Stomach (tissue), 9 donors: ENCODE measurements around the gene PRKCE. TPM values are rescaled to one million over a fixed set of nuclear protein-coding genes. Genes with fewer than 3 reads are reported as not detected.

ENCODE experiments used
- DNase-seq, 2 donors: peaks; one replicate each; pipeline versions ENCODE4 v3.0.0 to v3.0.0-alpha.2; 2013 to 2019
- H3K27ac ChIP-seq, 5 donors: fragments of 200-600 bp in 4 of 5; sonication (generic) in 4 of 5; one replicate each; pipeline ENCODE4 v1.5.1; 2013 to 2019; ENCODE audit warnings: mild to moderate bottlenecking in 1 of 5, moderate library complexity in 1 of 5
- H3K27me3 ChIP-seq, 3 donors: fragments of 200-600 bp; sonication (generic); one replicate each; pipeline ENCODE4 v1.5.1; 2017 to 2019; ENCODE audit warnings: mixed run types in 1 of 3
- H3K36me3 ChIP-seq, 4 donors: fragments of 200-600 bp; sonication (generic); 1 replicate in 3 of 4; 2 replicates in 1 of 4; pipeline ENCODE4 v1.5.1; 2016 to 2019
- H3K4me1 ChIP-seq, 4 donors: fragments of 200-600 bp; sonication (generic); one replicate each; pipeline ENCODE4 v1.5.1; 2016 to 2019
- H3K4me3 ChIP-seq, 4 donors: fragments of 200-600 bp; sonication (generic) in 3 of 4; one replicate each; pipeline ENCODE4 v1.5.1; 2016 to 2019; ENCODE audit warnings: mild to moderate bottlenecking in 1 of 4
- H3K9me3 ChIP-seq, 4 donors: fragments of 200-600 bp; sonication (generic); one replicate each; pipeline ENCODE4 v1.5.1; 2016 to 2019
- EP300 ChIP-seq: sonication (generic); formaldehyde crosslinking; IDR thresholded peaks from one replicate; pipeline ENCODE4 v1.6.1; 2017; ENCODE audit warnings: antibody characterized with exemption
- POLR2A ChIP-seq, 4 donors: fragments of 450-650 bp; IDR thresholded peaks; one replicate each; pipeline ENCODE4 v1.6.1; 2016; ENCODE audit warnings: antibody characterized with exemption in 4 of 4, control low read depth in 2 of 4, mild to moderate bottlenecking in 1 of 4, moderate library complexity in 1 of 4
- POLR2AphosphoS5 ChIP-seq, 3 donors: sonication (generic); formaldehyde crosslinking; IDR thresholded peaks; one replicate each; pipeline ENCODE4 v1.6.1; 2016; ENCODE audit warnings: antibody characterized with exemption in 3 of 3
- WGBS, 5 donors: extraction: QIAGEN DNeasy Blood & Tissue Kit in 3 of 5; methylation state at CpG; one replicate each; pipeline versions ENCODE4 v1.1.5 to v1.1.7; 2013 to 2018; 5-methylcytosine and 5-hydroxymethylcytosine counted together
- intact Hi-C: fragments of 100-400 bp; cut with DNase I; formaldehyde crosslinking; loops from one replicate; pipeline ENCODE4 v1.15.1; 2023; ENCODE audit warnings: low total_unique reads
- polyA plus RNA-seq, 3 donors: library from polyadenylated mRNA; stranded (reverse); fragments of 200-250 nt; gene quantifications; one replicate each; pipeline ENCODE4 v1.2.3, GENCODE V29; 2013
- total RNA-seq, 5 donors: library from RNA; depleted of rRNA; stranded (reverse); fragments of >200 nt; gene quantifications; one replicate each; pipeline versions ENCODE4 v1.1.0 to v1.2.3, GENCODE V29; 2014 to 2016
- TF ChIP-seq, protein P1 (sequence below), 7 experiments: fragments of 450-650 bp in 4 of 7; fragments of 200-600 bp in 3 of 7; sonication (generic) in 3 of 7; IDR thresholded peaks; one replicate each; pipeline ENCODE4 v1.5.1; 2016 to 2019; ENCODE audit warnings: antibody characterized with exemption in 7 of 7, control low read depth in 2 of 7, mild to moderate bottlenecking in 1 of 7
- donor health status: healthy with polysubstance abuse.
- donor health status: Bipolar disorder and iron deficiency.
- donor health status: healthy.

PRKCE gene
- total and polyA plus RNA-seq, 8 donors: 2.0 to 92.0 (median 10.0) TPM

DNA sequence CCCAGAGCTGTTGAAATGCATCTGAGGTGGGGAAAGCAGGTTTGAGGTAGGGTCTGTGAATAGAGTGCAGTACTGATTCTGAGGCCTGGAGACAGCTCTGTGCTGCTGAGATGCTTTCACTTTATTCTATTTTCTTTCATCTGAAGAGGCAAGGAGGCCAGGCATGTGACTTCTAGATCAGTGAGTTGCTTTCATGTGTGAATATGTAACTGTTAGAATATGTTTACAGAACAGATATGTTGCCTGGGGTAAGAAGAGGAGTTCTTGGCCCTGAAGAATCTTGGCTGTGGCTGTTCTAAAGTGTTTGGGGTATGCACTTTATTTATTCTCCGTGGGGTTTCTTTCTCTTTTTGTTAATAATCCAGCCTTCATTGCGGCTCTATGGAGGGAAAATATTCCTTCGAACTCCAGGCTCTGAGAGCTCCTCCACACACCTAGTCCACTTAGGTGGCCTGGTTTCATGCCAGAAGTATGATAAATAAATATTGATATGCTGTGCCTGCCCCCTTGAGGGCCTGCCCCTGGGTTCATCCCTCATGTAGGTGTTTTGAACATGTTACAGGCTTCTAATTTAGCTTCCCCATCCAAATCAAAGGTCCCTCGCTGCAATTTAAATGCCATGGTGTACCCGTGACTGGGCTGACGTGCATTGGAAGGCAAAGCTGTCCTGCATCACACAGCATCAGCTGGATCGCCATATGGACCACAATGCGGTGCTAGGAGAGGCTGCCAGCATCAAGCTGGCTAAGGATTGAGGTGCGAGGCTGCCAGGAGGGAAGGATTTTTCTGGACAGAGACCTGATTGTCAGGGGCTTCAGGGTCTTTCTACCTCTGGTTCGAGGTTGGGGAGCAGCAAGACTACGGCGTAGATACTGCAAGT lies 102.9 kb downstream of the PRKCE start:
- Histone ChIP-seq H3K27me3 (no peaks in the 10 kb centered on the region), H3K36me3 (no peaks in the 10 kb centered on the region), H3K4me1 (peaks cover 11 to 30% (median 22%) of the 10 kb centered on the region in 4 donors), H3K9me3 (no peaks in the 10 kb centered on the region), H3K27ac (peak overlapping the region in 1 of 5 donors; percentile 12), H3K4me3 (no peak overlapping the region)
- 76 to 83% (median 76%) methylated on average over 12 of the region's 12 CpGs for WGBS, 5 donors
- intact Hi-C loops: no loop called here
- no peak for DNase-seq
- no peak for TF ChIP-seq EP300
- TF ChIP-seq POLR2AphosphoS5 (IDR thresholded peaks at IDR 0.05): no peak
- no peak for TF ChIP-seq POLR2A (IDR thresholded peaks at IDR 0.05)
- TF ChIP-seq, protein P1, sequence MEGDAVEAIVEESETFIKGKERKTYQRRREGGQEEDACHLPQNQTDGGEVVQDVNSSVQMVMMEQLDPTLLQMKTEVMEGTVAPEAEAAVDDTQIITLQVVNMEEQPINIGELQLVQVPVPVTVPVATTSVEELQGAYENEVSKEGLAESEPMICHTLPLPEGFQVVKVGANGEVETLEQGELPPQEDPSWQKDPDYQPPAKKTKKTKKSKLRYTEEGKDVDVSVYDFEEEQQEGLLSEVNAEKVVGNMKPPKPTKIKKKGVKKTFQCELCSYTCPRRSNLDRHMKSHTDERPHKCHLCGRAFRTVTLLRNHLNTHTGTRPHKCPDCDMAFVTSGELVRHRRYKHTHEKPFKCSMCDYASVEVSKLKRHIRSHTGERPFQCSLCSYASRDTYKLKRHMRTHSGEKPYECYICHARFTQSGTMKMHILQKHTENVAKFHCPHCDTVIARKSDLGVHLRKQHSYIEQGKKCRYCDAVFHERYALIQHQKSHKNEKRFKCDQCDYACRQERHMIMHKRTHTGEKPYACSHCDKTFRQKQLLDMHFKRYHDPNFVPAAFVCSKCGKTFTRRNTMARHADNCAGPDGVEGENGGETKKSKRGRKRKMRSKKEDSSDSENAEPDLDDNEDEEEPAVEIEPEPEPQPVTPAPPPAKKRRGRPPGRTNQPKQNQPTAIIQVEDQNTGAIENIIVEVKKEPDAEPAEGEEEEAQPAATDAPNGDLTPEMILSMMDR (IDR thresholded peaks at IDR 0.05): no peak

DNA sequence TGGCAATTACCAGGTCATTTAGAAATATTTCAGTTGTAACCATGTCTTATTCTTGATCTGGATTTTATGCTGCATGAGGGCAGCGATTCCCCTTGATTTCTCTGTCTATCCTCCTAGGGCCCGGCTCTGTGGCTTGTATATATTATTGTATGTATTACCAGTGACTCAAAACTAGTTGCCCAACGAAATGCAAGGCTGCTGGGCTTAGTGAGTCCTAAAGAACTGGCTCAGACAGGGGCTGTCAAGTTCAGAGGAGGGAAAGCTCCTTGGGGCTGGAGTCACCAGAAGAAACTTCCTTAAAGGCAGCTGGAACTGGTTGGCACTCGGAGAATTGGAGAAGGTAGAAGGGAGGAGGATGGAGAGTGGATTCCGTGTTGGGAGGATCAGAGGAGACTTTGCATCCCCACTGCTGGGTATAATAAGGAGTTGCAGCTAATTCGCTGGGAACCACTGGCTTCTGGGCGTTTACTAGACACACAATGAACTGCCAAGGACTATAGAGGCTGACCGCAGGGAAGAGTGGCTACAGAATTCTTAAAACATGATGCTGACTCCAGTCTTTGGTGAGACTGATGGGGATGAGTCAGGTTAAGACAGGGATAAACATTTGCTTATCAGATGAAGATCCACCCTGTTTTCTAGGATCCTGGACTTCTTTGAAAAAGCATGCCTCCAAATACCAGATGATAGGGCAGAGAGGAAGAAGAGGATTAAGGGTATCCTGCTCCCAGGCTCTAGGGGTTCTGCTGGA lies 104.3 kb downstream of the PRKCE start:
- 84 to 91% (median 85%) methylated on average over 8 of the region's 8 CpGs for WGBS, 5 donors

DNA sequence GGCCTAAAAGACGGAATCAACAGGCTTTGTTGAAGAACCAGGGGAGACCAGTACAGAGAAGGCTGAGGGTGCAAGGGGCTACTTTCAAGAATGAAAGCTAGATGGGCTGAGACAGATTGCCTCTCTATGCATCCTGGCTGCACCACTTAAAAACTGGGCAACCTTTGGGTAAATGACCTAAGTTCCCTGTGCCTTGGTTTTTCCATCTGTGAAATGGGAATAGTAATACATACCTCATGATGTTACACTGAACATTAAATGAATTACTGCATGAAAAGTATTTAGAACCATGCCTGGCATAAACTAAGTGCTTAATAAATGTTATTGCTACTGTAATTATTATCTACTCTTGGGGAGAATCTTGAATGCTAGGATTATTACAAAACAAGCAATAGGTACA lies 106.5 kb downstream of the PRKCE start:
- Histone ChIP-seq H3K36me3 (no peaks in the 10 kb centered on the region), H3K4me3 (no peak overlapping the region), H3K4me1 (peaks cover 11 to 32% (median 22%) of the 10 kb centered on the region in 4 donors), H3K27me3 (no peaks in the 10 kb centered on the region), H3K27ac (no peak overlapping the region), H3K9me3 (no peaks in the 10 kb centered on the region)
- intact Hi-C loops: no loop called here
- TF ChIP-seq POLR2AphosphoS5 (IDR thresholded peaks at IDR 0.05): no peak
- no peak for TF ChIP-seq POLR2A (IDR thresholded peaks at IDR 0.05)
- TF ChIP-seq, protein P1 (IDR thresholded peaks at IDR 0.05): no peak
- no peak for TF ChIP-seq EP300
- no peak for DNase-seq
- WGBS, 5 donors: 91 to 100% (median 97%) methylated on average over 1 of the region's 1 CpG

More for the DNA sequence above, 104.3 kb downstream of the PRKCE start:
- H3K4me1 ChIP-seq: peaks cover 11 to 30% (median 22%) of the 10 kb centered on the region in 4 donors
- H3K27ac ChIP-seq: no peak overlapping the region
- DNase-seq: no peak
- no peak overlapping the region for H3K4me3 ChIP-seq
- no peaks in the 10 kb centered on the region for H3K27me3 ChIP-seq
- no peak for TF ChIP-seq EP300
- TF ChIP-seq POLR2AphosphoS5 (IDR thresholded peaks at IDR 0.05): no peak
- TF ChIP-seq POLR2A (IDR thresholded peaks at IDR 0.05): no peak
- TF ChIP-seq, protein P1 (IDR thresholded peaks at IDR 0.05): no peak
- intact Hi-C loops: no loop called here
- H3K36me3 ChIP-seq: no peaks in the 10 kb centered on the region
- H3K9me3 ChIP-seq: no peaks in the 10 kb centered on the region

DNA sequence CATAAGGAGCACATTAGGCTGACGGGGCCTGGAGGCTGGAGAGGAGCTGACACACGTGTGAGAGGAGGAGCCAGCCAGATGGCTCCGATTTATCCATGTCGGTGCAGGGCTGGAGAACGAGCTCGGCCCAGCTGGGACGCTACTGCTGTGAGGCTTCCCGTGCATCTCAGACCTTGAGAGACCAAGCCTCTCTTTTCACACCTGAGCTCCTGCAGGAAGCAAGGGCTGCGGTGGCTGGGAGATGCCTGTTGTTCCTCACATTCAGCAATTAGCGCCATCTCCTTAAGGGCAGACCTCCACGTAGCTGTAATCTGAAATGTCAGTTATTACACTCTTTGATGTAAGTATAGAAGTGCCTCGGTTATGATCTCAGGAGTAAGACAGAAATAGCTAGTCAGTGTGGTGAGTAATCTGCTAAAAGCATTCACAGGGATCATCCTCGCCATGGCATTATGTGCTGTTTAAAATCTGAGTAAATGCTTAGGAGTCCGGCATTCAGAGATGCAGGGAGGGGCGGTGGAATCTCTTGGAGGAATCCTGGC lies 107.9 kb downstream of the PRKCE start:
- Histone ChIP-seq H3K27ac (no peak overlapping the region), H3K27me3 (no peaks in the 10 kb centered on the region), H3K36me3 (no peaks in the 10 kb centered on the region), H3K4me3 (no peak overlapping the region), H3K4me1 (peaks cover 3 to 30% (median 12%) of the 10 kb centered on the region in 4 donors), H3K9me3 (no peaks in the 10 kb centered on the region)
- WGBS, 5 donors: 70 to 83% (median 74%) methylated on average over 15 of the region's 15 CpGs
- DNase-seq: peak in 1 of 2 donors; percentile 69
- intact Hi-C loops: no loop called here
- no peak for TF ChIP-seq EP300
- peak in 1 of 3 donors; percentile 30 for TF ChIP-seq POLR2AphosphoS5 (IDR thresholded peaks at IDR 0.05)
- no peak for TF ChIP-seq POLR2A (IDR thresholded peaks at IDR 0.05)
- TF ChIP-seq, protein P1 (IDR thresholded peaks at IDR 0.05): no peak
